Measurements from ENCODE around the gene OR9I1.

Gene OR9I1

GRCh38 chr11:58125469-58125868, at the start of gene OR9I1:
Gene OR9I1 (minus strand): TSS chr11:58125530. CDS start chr11:58119444, 6,086 bp downstream.
- no peak for DNase-seq

- no peak for DNase-seq
These were observed 40.3 kb upstream of the OR9I1 start for GRCh38 chr11:58165504-58166106.

GRCh38 chr11:58164990-58165389, 39.7 kb upstream of the OR9I1 start:
- no peak for DNase-seq

- no peak for DNase-seq
These were observed 39.1 kb upstream of the OR9I1 start for GRCh38 chr11:58164389-58164788.

GRCh38 chr11:58152781-58153180, 27.5 kb upstream of the OR9I1 start:
- DNase-seq = no peak

- no peak for DNase-seq
These were observed 17.4 kb upstream of the OR9I1 start for GRCh38 chr11:58142761-58143160.

- no peak for DNase-seq
These were observed 9.8 kb upstream of the OR9I1 start for GRCh38 chr11:58135171-58135570.

- no peak for DNase-seq
These were observed 8.8 kb upstream of the OR9I1 start for GRCh38 chr11:58134151-58134550.

GRCh38 chr11:58133309-58134076, 8.2 kb upstream of the OR9I1 start:
- no peak for DNase-seq

GRCh38 chr11:58127350-58127749, 2.0 kb upstream of the OR9I1 start:
- no peak for DNase-seq

- no peak for DNase-seq
These were observed 4.2 kb downstream of the OR9I1 start for GRCh38 chr11:58121096-58121495.

- no peak for DNase-seq
These were observed 27.9 kb downstream of the OR9I1 start for GRCh38 chr11:58097437-58097836.

- DNase-seq = no peak
These were observed 38.8 kb downstream of the OR9I1 start for GRCh38 chr11:58086528-58086927.

GRCh38 chr11:58075781-58076180, 49.5 kb downstream of the OR9I1 start:
- no peak for DNase-seq

GRCh38 chr11:58070585-58070984, 54.7 kb downstream of the OR9I1 start:
- DNase-seq = no peak

GRCh38 chr11:58068655-58069054, 56.7 kb downstream of the OR9I1 start:
- no peak for DNase-seq

GRCh38 chr11:58067685-58068084, 57.6 kb downstream of the OR9I1 start:
- no peak for DNase-seq

Data from CD4-positive, alpha-beta T cell treated with Interleukin-15 for 1 hour (primary cell).